ENCODE results near the gene TLNRD1. TPM values are rescaled to one million over a fixed set of nuclear protein-coding genes. Genes with fewer than 3 reads are reported as not detected.
"Not testable (repeated sequence)": the region's sequence is repeated elsewhere in the genome, so short reads cannot be mapped to it uniquely, and the experiment has no call there.

TLNRD1 gene
- total RNA-seq = 10 to 100 TPM; 31.2 to 32.3 TPM

GRCh38 chr15:81000624-81001151 lies at the start of gene TLNRD1:
Gene TLNRD1 (plus strand): TSS chr15:81000923. CDS start chr15:81002272, 1,349 bp downstream.
- peak within 1 kb of the TSS; percentile 96 for H3K27ac Mint-ChIP-seq
- no peaks in the 10 kb centered on the region for H3K9me3 Mint-ChIP-seq (ENCODE audit: low read depth)
- peaks cover 51% of the 10 kb centered on the region for H3K4me1 Mint-ChIP-seq
- no peaks in the 10 kb centered on the region for H3K27me3 Mint-ChIP-seq
- ATAC-seq (peak; percentile 74), DNase-seq (peak; percentile 91)
- peak within 1 kb of the TSS; percentile 94 for H3K4me3 Mint-ChIP-seq
- CTCF ChIA-PET = interaction anchor here (2.5 to 3.4 kb wide), 3 partner anchors 9 to 266 kb away, joined by 14 to 25 read pairs (median 14); no protein-coding TSS in a partner anchor
- peaks cover 22% of the 10 kb centered on the region for H3K36me3 Mint-ChIP-seq

- ATAC-seq = no peak
- H3K36me3 Mint-ChIP-seq = peaks cover 19% of the 10 kb centered on the region
- no peak overlapping the region for H3K27ac Mint-ChIP-seq
- no peak overlapping the region for H3K4me3 Mint-ChIP-seq
- H3K4me1 Mint-ChIP-seq = peaks cover 13% of the 10 kb centered on the region
- CTCF ChIA-PET = interaction anchor here (1.0 kb wide), 1 partner anchor 314 kb away, joined by 3 read pairs; no protein-coding TSS in a partner anchor
- DNase-seq = peak; percentile 27
- H3K27me3 Mint-ChIP-seq = no peaks in the 10 kb centered on the region
- H3K9me3 Mint-ChIP-seq (ENCODE audit: low read depth) = no peaks in the 10 kb centered on the region
These were observed 48.8 kb upstream of the TLNRD1 start for GRCh38 chr15:80951941-80952340.

GRCh38 chr15:80953001-80953952 lies 47.4 kb upstream of the TLNRD1 start:
- Mint-ChIP-seq H3K4me1 (peaks cover 17% of the 10 kb centered on the region), H3K9me3 (ENCODE audit: low read depth) (no peaks in the 10 kb centered on the region), H3K27me3 (no peaks in the 10 kb centered on the region), H3K36me3 (peaks cover 14% of the 10 kb centered on the region), H3K4me3 (no peak overlapping the region), H3K27ac (no peak overlapping the region)
- DNase-seq (peak; percentile 19), ATAC-seq (no peak)
- CTCF ChIA-PET = no interaction called here

GRCh38 chr15:80953953-80954778 lies 46.6 kb upstream of the TLNRD1 start:
- H3K27me3 Mint-ChIP-seq = no peaks in the 10 kb centered on the region
- H3K4me3 Mint-ChIP-seq = no peak overlapping the region
- peaks cover 17% of the 10 kb centered on the region for H3K4me1 Mint-ChIP-seq
- CTCF ChIA-PET = no interaction called here
- ATAC-seq = no peak
- peaks cover 20% of the 10 kb centered on the region for H3K36me3 Mint-ChIP-seq
- peak; percentile 18 for DNase-seq
- no peak overlapping the region for H3K27ac Mint-ChIP-seq
- no peaks in the 10 kb centered on the region for H3K9me3 Mint-ChIP-seq (ENCODE audit: low read depth)

- H3K4me3 Mint-ChIP-seq; H3K27me3 Mint-ChIP-seq; H3K9me3 Mint-ChIP-seq (ENCODE audit: low read depth); H3K27ac Mint-ChIP-seq: not testable (repeated sequence)
- ATAC-seq = peak; percentile 91
- Mint-ChIP-seq H3K4me1 (peaks cover 17% of the 10 kb centered on the region), H3K36me3 (peaks cover 33% of the 10 kb centered on the region)
- CTCF ChIA-PET = interaction anchor here (1.2 kb wide), 1 partner anchor 14 kb away, joined by 3 read pairs; no protein-coding TSS in a partner anchor
- peak; percentile 66 for DNase-seq
These were observed 44.9 kb upstream of the TLNRD1 start for GRCh38 chr15:80955571-80956452.

GRCh38 chr15:80957556-80957955 lies 43.2 kb upstream of the TLNRD1 start:
- DNase-seq (peak; percentile 30), ATAC-seq (no peak)
- peaks cover 28% of the 10 kb centered on the region for H3K4me1 Mint-ChIP-seq
- H3K27me3 Mint-ChIP-seq = no peaks in the 10 kb centered on the region
- CTCF ChIA-PET = interaction anchor here (1.6 kb wide), 1 partner anchor 13 kb away, joined by 4 read pairs; no protein-coding TSS in a partner anchor
- H3K27ac Mint-ChIP-seq = no peak overlapping the region
- H3K9me3 Mint-ChIP-seq (ENCODE audit: low read depth) = no peaks in the 10 kb centered on the region
- no peak overlapping the region for H3K4me3 Mint-ChIP-seq
- peaks cover 33% of the 10 kb centered on the region for H3K36me3 Mint-ChIP-seq

- CTCF ChIA-PET = interaction anchor here (1.6 kb wide), 1 partner anchor 13 kb away, joined by 4 read pairs; no protein-coding TSS in a partner anchor
- no peaks in the 10 kb centered on the region for H3K27me3 Mint-ChIP-seq
- DNase-seq (no peak), ATAC-seq (no peak)
- no peak overlapping the region for H3K27ac Mint-ChIP-seq
- peaks cover 32% of the 10 kb centered on the region for H3K4me1 Mint-ChIP-seq
- no peaks in the 10 kb centered on the region for H3K9me3 Mint-ChIP-seq (ENCODE audit: low read depth)
- H3K4me3 Mint-ChIP-seq = no peak overlapping the region
- peaks cover 36% of the 10 kb centered on the region for H3K36me3 Mint-ChIP-seq
These were observed 42.7 kb upstream of the TLNRD1 start for GRCh38 chr15:80957976-80958375.

- CTCF ChIA-PET = interaction anchor here (1.1 kb wide), 1 partner anchor 42 kb away, joined by 3 read pairs; no protein-coding TSS in a partner anchor
- no peak overlapping the region for H3K27ac Mint-ChIP-seq
- peaks cover 35% of the 10 kb centered on the region for H3K4me1 Mint-ChIP-seq
- no peak overlapping the region for H3K4me3 Mint-ChIP-seq
- H3K27me3 Mint-ChIP-seq = no peaks in the 10 kb centered on the region
- peaks cover 41% of the 10 kb centered on the region for H3K36me3 Mint-ChIP-seq
- DNase-seq (no peak), ATAC-seq (no peak)
- H3K9me3 Mint-ChIP-seq (ENCODE audit: low read depth) = no peaks in the 10 kb centered on the region
These were observed 41.8 kb upstream of the TLNRD1 start for GRCh38 chr15:80958818-80959495.

- H3K27ac Mint-ChIP-seq; ATAC-seq; DNase-seq; H3K27me3 Mint-ChIP-seq; H3K4me3 Mint-ChIP-seq; H3K9me3 Mint-ChIP-seq (ENCODE audit: low read depth); CTCF ChIA-PET: not testable (repeated sequence)
- H3K36me3 Mint-ChIP-seq = peaks cover 45% of the 10 kb centered on the region
- H3K4me1 Mint-ChIP-seq = peaks cover 18% of the 10 kb centered on the region
These were observed 35.3 kb upstream of the TLNRD1 start for GRCh38 chr15:80965454-80965853.

- Mint-ChIP-seq H3K4me1 (peaks cover 17% of the 10 kb centered on the region), H3K36me3 (peaks cover 38% of the 10 kb centered on the region), H3K4me3 (no peak overlapping the region), H3K9me3 (ENCODE audit: low read depth) (no peaks in the 10 kb centered on the region), H3K27me3 (no peaks in the 10 kb centered on the region), H3K27ac (no peak overlapping the region)
- CTCF ChIA-PET = interaction anchor here (0.9 to 2.4 kb wide), 2 partner anchors 187 to 510 kb away, joined by 3 to 14 read pairs; partner anchors contain the start of gene CEMIP
- ATAC-seq = no peak
- DNase-seq = peak; percentile 26
These were observed 34.1 kb upstream of the TLNRD1 start for GRCh38 chr15:80966431-80967197.

- DNase-seq (no peak), ATAC-seq (no peak)
- Mint-ChIP-seq H3K36me3 (peaks cover 34% of the 10 kb centered on the region), H3K4me1 (peaks cover 9% of the 10 kb centered on the region), H3K27ac (no peak overlapping the region), H3K9me3 (ENCODE audit: low read depth) (no peaks in the 10 kb centered on the region), H3K27me3 (no peaks in the 10 kb centered on the region), H3K4me3 (no peak overlapping the region)
- CTCF ChIA-PET = interaction anchor here (0.9 to 2.4 kb wide), 3 partner anchors 188 to 511 kb away, joined by 3 to 14 read pairs (median 3); partner anchors contain the start of gene CEMIP
These were observed 33.3 kb upstream of the TLNRD1 start for GRCh38 chr15:80967451-80967850.
